ENCODE results near the gene ARMC5.

Gene ARMC5

GRCh38 chr16:31458844-31459686 is at the start of gene ARMC5:
TSS of gene ARMC5 (plus strand) at chr16:31459501. CDS start at chr16:31459525, 24 bp downstream.
- peak within 1 kb of the TSS; percentile 97 for H3K27ac ChIP-seq
- peak; percentile 79 for TF ChIP-seq CTCF (conservative IDR thresholded peaks at IDR 0.05)
- peak; percentile 57; the same call in 1 of the 2 replicates for TF ChIP-seq ZFX (IDR thresholded peaks at IDR 0.05)

- TF ChIP-seq CTCF (conservative IDR thresholded peaks at IDR 0.05) (no peak), ZFX (IDR thresholded peaks at IDR 0.05) (no peak)
- no peak overlapping the region for H3K27ac ChIP-seq
These were observed 49.2 kb upstream of the ARMC5 start for GRCh38 chr16:31410082-31410481.

GRCh38 chr16:31411024-31411844 is 48.1 kb upstream of the ARMC5 start:
- no peak overlapping the region for H3K27ac ChIP-seq
- no peak for TF ChIP-seq ZFX (IDR thresholded peaks at IDR 0.05)
- TF ChIP-seq CTCF (conservative IDR thresholded peaks at IDR 0.05), result no peak

GRCh38 chr16:31412750-31413149 is 46.6 kb upstream of the ARMC5 start:
- no peak for TF ChIP-seq ZFX (IDR thresholded peaks at IDR 0.05)
- TF ChIP-seq CTCF (conservative IDR thresholded peaks at IDR 0.05), result no peak
- H3K27ac ChIP-seq, result no peak overlapping the region

GRCh38 chr16:31413381-31413780 is 45.9 kb upstream of the ARMC5 start:
- TF ChIP-seq ZFX (IDR thresholded peaks at IDR 0.05) (no peak), CTCF (conservative IDR thresholded peaks at IDR 0.05) (no peak)
- H3K27ac ChIP-seq, result no peak overlapping the region

- no peak overlapping the region for H3K27ac ChIP-seq
- TF ChIP-seq CTCF (conservative IDR thresholded peaks at IDR 0.05) (no peak), ZFX (IDR thresholded peaks at IDR 0.05) (no peak)
These were observed 45.4 kb upstream of the ARMC5 start for GRCh38 chr16:31413943-31414342.

- TF ChIP-seq CTCF (conservative IDR thresholded peaks at IDR 0.05) (no peak), ZFX (IDR thresholded peaks at IDR 0.05) (no peak)
- no peak overlapping the region for H3K27ac ChIP-seq
These were observed 44.6 kb upstream of the ARMC5 start for GRCh38 chr16:31414706-31415105.
